GM13976 (cell line): ENCODE results near the gene PPIG.

ENCODE experiments used
- DNase-seq: peaks from one replicate; pipeline ENCODE4 v3.0.0; 2012; ENCODE audit warnings: low spot score
- in situ Hi-C: fragments of 300-500 bp; cut with MboI; formaldehyde crosslinking; loops from one replicate; pipeline ENCODE4 v1.12.0; 2022; ENCODE audit warnings: low sequenced_read_pairs, mixed read lengths, inconsistent platforms; ENCODE audit not compliant: unreplicated experiment
- TF ChIP-seq, protein P1 (sequence below): IDR thresholded peaks from 2 replicates; pipeline ENCODE4 v1.5.1; 2012; ENCODE audit warnings: borderline replicate concordance, mild to moderate bottlenecking; ENCODE audit not compliant: insufficient read depth; ENCODE audit errors: extremely low read depth, missing control alignments, control extremely low read depth

The PPIG gene

DNA sequence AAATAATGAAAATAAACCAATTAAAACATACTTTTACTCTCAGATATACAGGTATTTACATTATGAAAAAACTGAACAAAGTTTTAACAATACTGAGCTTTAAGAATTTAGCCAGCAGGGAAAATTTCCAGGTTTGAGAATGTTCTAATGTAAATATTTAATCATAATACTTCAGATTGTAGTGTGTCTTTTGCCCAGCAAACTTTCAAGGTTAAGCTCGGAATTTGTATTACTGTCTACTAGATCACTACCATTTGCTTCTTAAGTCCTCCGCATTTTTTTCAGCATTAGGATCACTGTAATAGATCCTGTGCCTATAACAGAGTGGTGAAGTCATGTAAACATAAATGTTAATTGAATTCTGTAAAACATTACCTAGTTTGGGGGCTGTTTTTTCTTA lies 57.3 kb downstream of the PPIG start:
- TF ChIP-seq, protein P1, sequence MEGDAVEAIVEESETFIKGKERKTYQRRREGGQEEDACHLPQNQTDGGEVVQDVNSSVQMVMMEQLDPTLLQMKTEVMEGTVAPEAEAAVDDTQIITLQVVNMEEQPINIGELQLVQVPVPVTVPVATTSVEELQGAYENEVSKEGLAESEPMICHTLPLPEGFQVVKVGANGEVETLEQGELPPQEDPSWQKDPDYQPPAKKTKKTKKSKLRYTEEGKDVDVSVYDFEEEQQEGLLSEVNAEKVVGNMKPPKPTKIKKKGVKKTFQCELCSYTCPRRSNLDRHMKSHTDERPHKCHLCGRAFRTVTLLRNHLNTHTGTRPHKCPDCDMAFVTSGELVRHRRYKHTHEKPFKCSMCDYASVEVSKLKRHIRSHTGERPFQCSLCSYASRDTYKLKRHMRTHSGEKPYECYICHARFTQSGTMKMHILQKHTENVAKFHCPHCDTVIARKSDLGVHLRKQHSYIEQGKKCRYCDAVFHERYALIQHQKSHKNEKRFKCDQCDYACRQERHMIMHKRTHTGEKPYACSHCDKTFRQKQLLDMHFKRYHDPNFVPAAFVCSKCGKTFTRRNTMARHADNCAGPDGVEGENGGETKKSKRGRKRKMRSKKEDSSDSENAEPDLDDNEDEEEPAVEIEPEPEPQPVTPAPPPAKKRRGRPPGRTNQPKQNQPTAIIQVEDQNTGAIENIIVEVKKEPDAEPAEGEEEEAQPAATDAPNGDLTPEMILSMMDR, result no peak
- no peak for DNase-seq
- in situ Hi-C loops, result no loop called here

DNA sequence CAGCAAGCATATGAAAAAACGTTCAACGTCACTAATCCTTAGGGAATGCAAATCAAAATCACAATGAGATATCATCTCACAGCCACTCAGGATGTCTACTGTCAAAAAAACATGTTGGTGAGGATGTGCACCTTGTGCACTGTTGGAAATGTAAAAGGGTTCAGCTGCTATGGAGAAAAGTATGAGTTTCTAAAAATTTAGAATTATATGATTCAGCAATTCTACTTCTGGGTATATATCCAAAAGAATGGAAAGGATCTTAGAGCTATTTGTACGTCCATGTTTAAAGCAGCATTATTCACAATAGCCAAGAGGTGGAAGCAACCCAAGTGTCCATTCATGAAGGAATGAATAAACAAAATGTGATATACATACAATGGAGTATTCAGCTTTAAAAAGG lies 60.0 kb downstream of the PPIG start:
- in situ Hi-C loops, result no loop called here
- TF ChIP-seq, protein P1, result no peak
- no peak for DNase-seq

DNA sequence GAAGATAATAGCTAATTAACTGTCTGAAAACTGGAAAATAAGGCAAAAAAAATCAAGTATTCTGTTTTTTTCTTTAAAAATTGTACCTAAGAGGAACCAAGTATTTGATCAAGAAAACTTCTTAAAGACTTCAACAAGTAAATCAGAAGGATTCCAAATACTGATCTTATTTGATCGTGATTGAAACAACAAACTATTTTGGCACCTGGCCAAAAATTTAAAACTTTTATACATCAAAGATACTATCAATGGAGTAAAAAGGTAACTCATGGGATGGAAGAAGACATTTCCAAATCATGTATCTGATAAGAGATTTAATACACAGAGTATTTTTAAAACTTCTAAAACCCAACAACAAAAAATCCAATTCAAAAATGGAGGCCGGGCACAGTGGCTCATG lies 63.3 kb downstream of the PPIG start:
- in situ Hi-C loops, result no loop called here
- DNase-seq, result no peak
- TF ChIP-seq, protein P1, result no peak

DNA sequence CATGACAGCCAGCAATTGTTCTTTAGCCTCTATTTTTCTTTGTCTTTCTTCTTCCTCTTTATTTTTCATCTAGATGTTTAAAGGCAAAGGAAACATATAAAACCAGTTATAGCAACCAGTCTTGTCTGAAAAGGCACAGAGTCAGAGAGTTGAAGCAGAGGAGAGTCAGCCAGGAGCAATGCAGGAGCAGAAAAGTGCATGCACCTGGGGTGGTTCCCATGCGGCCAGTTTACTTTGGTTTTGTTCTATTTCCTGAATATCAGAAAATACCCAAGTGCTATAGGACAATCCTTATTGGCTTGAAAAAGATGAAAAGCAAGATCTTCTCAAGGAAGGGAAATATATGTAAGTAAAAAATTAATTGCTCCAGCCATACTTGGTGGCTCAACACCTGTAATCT lies 65.1 kb downstream of the PPIG start:
- in situ Hi-C loops, result no loop called here
- no peak for DNase-seq
- TF ChIP-seq, protein P1, result no peak

DNA sequence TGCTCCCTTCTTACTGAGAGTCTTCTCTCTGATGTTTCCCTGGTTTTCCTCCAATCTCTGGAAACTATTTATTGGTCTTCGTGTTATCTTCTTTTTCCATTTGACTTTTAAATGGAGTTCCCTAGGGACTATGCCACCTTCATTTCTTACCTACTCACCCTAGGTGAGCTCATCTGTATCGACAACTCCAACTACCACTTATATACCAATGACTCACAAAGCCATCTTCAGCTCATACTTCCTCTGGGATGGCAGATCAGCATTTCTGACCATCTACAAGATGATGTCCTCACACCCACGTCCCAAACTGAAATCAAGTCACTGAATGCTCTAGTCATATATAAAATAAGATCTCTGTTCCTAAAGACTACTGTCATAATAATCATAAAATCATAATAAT lies 69.5 kb downstream of the PPIG start:
- TF ChIP-seq, protein P1, result no peak
- in situ Hi-C loops, result no loop called here
- no peak for DNase-seq

DNA sequence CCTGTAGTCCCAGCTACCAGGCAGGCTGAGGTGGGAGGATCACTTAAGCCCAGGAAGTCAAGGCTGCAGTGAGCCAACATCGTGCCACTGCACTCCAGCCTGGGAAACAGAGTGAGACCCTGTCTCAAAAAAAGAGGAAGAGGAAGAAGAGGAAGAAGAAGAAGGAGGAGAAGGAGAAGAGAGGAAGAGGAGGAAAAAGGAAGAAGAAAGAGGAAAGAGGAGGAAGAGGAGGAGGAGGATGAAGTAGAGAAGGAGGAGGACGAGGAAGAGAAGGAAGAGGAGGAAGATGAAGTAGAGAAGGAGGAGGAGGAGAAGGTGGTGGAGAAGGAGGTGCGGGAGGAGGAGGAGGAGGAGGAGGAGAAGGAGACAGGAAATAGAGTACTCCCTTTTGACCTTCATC lies 72.0 kb downstream of the PPIG start:
- no peak for DNase-seq
- TF ChIP-seq, protein P1, result no peak
- in situ Hi-C loops, result no loop called here

DNA sequence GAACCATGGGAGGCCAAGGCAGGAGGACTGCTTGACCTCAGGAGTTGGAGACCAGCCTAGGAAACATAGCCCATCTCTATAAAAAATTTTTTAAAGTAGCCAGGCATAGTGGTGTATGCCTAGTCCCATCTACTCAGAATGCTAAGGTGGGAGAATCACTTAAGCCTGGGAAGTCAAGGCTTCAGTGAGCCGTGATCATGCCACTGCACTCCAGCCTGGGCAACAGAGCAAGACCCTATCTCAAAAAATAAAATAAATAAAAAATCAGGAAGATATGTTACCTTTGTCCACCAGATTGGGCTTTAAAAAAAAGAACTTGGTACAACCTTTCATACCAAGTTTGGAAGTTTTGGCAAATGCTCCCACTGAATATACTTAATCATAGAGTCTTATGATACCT lies 74.7 kb downstream of the PPIG start:
- DNase-seq, result no peak
- in situ Hi-C loops, result no loop called here
- TF ChIP-seq, protein P1, result no peak
